NCI-H2196 (cell line): Measurements from ENCODE around the gene EIF2A.
"Not testable (repeated sequence)": the region's sequence is repeated elsewhere in the genome, so short reads cannot be mapped to it uniquely, and the experiment has no call there.

Source experiments
- DNase-seq: peaks from one replicate; lab custom pipeline; 2025; ENCODE audit not compliant: unreplicated experiment; lab: John Stamatoyannopoulos, UW

Gene EIF2A

DNA sequence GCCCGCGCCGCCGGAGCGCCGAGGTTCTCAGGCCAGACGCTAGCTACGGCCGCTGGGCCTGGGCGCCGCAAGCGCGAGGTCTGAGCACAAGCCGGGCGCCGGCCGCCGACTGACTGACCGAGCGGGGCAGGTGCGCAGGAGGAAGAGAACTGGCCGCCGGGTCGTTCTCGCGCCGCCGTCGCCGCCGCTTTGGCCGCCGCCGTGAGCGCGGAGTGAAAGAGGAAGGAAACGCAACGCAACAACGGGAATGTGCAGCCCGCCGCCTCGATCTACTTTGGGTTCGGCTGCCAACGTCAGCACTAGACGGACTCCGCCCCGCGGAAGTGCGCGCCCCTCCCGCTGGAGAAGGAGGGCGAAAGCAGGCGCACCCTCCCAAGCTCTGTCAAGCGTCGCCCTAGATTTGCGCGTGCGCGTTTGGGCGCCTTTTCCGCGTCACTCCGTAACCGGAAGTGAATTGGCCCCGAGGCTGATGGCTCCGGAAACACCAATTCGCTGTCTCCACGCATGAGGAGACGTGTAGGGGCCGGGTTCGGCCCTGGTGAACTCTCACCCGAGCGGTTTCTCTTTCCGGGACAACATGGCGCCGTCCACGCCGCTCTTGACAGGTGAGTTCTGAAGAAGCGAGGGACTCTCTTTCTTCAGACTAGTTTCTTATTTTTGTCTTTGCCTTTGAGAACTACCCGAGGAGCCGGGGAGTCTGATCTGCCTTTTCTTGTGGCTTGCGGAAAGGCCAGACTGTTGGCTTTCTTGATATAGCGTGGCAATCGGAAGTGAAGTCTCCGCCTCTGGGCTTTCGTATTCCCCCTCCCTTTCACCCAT, at the start of gene EIF2A, which contains the start of gene SERP1:
TSS of gene EIF2A (plus strand) at position 562 of the 819 bp plus-strand sequence. CDS start at position 578, 16 bp downstream.
TSS of gene SERP1 (minus strand) at position 271 of the 819 bp plus-strand sequence. CDS start 361 bp downstream, outside the sequence.
- peak; percentile 100 for DNase-seq

DNA sequence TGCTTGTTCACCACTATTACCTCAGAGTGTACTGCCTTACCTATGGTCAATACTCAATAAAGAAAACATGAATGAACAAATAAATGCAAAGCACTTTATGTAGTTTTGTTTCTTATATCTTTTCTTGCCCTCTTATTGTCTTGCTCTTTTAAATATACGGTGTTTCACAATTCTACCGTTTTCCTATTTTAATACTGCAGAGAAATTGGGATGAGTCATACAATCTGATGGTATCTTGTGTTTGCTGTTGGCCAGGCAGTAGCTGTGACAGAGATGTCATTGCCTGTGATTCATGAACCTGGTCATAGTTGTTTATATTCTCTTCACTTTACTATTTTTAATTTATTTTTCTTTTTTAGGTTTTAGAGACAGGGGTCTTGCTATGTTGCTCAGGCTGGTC, 48.6 kb upstream of the EIF2A start:
- DNase-seq = no peak

DNA sequence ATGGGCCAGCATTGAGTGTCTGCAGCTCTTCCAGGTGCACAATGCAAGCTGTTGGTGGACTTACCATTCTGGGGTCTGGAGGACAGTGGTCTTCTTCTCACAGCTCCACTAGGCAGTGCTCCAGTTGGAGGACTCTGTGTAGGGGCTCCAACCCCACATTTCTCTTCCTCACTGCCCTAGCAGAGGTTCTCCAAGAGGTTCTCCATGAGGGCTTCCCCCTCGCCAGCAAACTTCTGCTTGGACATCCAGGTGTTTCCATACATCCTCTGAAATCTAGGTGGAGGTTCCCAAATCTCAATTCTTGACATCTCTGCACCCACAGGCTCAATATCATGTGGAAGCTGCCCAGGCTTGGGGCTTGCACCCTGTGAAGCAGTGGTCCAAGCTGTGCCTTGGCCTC, 45.6 kb upstream of the EIF2A start:
- not testable (repeated sequence) for DNase-seq

DNA sequence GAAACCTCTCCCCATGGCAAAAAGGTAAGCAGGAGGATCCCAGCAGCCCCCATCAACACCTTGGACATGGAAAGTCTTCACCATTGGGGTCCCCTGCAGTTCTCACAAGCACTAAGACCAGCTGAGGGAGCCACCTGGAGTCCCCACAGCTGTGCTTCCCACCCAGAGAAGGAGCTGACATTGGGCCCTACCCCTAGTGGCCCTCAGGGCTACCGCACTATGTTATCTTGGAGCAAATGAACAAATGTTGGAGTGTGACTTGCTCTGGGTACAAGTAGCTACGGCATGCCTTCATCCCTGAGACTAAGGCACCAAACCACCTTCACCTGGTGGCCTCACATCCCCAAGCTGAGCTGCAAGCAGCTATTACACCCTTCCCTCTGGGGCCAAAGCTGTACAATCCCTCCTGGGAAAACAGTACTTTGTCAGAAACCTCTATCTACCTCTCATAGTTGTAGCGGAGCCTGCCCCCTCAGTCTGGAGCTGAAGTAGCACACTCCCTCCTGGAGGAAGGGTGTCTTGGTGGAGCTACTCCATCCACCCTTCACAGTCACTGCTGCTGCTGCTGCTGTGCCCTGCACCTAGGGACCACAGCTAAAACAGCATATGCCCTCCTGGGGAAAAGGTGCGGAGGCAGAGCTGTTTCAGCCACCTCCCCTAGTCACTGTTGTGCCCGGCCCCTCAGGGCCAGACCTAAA, 43.0 kb upstream of the EIF2A start:
- DNase-seq = no peak

DNA sequence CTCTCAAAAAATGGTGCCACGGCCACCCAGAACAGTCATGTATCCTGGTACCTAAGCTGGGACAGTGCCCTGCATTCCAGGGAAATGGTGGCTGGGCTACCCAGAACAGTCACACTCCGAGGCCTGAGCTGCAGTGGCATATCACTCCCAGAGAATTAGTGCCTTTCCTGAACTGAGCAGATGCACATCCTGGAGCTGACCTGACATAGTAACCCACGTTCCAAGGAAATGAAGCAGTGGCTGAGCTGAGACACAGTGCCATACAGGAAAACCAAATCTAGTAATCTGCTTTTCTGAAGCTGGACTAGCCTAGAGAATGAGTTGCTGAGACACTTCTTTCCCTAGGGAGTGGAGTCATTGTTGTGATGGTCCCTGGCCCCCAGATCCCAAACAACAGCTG, 42.1 kb upstream of the EIF2A start:
- no peak for DNase-seq

DNA sequence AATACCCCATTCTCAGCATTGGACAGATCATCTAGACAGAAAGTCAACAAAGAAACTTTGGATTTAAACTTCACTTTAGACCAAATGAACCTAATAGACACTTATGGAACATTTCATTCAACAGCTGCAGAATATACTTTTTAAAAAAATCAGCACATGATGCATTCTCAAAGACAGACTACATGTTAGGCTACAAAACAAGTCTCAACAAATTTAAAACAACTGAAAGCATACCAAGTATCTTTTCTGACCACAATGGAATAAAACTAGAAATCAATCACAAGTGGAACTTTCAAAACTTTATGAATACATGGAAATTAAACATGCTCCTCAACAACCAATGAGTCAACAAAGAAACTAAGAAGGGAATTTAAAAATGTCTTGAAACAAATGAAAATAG, 38.2 kb upstream of the EIF2A start:
- DNase-seq = no peak

DNA sequence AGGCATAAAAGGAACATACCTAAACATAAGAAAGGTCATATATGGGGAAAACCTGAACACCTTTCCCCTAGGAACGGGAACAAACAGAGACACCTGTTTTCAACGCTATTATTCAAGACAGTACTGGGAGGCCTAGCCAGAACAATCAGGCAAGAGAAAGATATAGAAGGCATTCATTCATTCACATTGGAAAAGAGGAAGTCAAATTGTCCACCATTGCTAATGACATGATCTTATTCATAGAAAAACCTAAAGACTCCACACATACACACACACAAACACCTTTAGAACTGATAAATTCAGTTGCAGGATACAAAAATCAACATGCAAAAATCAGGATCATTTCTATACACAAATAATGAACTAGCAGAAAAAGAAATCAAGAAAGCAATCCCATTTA, 36.8 kb upstream of the EIF2A start:
- no peak for DNase-seq

DNA sequence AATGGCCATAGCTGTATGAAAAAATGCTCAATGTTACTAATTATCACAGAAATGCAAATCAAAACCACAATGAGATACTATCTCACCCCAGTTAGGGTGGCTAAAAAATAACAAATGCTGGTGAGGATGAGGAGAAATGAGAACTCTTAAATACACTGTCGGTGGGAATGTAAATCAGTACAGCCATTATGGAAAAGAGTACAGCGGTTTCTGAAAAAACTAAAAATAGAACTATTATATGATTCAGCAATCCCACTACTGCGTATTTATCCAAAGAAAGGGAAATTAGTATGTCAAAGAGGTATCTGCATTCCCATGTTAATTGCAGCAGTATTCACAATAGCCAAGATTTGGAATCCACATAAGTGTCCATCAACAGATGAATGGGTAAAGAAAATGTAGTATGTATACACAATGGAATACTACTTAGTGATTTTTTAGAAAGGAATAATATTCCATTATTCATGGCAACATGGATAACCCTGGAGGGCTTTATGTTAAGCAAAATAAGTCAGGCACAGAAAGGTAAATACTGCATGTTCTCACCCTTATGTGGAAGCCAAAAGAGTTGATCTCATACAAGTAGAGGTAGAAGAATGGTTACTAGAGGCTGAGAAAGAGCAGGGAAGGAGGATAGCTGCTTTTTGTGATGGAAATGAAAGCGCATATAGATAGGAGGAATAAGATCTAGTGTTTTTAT, 35.3 kb upstream of the EIF2A start:
- DNase-seq = no peak

DNA sequence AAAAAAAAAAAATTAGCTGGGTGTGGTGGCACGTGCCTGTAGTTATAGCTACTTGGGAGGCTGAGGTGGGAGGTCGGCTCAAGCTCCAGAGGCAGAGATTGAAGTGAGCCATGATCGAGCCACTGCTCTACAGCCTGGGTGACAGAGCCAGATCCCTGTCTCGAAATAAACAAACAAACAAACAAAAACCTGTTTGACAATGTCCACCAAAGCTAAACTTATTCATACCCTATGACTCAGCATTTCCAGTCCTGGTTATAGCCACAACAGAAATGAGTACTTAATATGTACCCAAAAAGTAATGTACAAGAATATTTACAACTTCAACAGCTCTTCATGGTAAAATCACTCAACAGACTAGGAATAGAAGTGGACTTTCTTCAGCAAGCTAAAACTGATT, 31.4 kb upstream of the EIF2A start:
- DNase-seq = no peak

DNA sequence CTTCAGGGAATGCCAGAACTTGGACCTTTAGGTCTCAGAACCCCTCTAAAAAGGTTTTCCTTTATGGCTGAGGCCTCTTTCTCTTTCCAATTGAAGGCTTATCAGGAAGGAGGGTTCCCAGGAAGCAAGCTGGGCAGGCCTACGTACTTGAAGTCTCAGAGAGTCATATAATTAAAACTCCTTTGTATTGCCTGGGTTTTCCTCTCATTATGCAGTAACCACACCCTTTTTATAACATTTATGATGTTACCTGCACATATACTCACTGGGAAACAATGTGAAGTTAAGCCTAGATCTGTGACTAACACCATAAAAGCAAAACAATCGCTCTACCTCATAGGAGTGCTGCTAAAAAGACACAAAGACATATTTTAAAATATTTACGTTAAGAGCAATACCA, 27.6 kb upstream of the EIF2A start:
- DNase-seq = no peak

DNA sequence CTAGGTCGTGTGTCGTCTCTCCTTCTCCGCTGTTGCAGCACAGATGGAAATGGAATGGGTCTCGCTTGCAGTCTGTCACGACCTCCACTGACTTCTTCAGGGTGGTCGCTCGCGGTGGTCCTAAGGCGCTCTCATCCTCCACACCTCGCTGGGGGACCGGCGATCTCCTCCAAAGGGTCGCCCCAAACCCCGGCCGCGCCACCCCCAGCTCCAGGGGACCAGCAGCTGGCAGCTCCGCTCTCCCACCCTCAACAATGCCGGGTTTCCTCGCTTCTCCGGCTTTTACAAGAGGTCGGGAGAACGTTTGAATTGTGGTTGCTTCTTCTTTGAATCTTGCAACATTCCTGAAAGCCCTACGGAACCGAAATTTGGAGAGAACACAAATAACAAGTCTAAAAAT, 26.2 kb upstream of the EIF2A start:
- no peak for DNase-seq

DNA sequence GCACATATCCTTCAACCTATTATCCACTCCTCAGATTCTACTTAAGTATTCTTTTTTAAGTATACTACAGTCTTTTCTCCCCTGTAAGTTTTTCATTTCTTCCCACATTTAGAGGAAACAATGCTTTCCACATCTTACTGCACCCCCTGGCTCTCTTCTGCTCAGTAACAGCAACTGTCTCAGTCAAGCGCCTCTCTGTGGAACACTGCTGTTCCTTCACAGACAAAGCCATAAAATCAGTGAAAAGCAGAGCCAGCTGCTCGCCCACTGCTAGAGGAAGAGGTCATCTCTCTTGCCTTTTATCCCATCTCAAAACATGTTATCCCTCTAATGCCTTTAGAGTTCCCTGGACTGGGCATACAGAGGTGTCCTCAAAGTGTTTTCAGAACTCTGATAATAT, 25.1 kb upstream of the EIF2A start:
- no peak for DNase-seq

DNA sequence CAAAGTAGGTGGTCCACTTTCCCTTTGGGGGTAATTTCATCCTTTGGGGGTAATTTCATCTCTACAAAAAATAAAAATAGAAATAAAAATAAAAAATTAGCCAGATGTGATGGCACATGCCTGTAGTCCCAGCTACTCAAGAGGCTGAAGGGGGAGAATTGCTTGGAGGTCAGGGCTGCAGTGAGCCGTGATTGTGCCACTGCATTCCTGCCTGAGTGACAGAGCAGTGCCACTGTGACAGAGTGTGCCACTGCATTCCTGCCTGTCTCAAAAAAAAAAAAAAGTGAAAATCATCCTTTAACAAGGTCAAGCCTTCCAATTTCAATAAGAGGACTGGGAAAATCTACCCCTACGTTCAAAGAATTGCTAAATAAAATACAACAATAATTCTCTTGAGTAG, 23.0 kb upstream of the EIF2A start:
- DNase-seq = no peak

DNA sequence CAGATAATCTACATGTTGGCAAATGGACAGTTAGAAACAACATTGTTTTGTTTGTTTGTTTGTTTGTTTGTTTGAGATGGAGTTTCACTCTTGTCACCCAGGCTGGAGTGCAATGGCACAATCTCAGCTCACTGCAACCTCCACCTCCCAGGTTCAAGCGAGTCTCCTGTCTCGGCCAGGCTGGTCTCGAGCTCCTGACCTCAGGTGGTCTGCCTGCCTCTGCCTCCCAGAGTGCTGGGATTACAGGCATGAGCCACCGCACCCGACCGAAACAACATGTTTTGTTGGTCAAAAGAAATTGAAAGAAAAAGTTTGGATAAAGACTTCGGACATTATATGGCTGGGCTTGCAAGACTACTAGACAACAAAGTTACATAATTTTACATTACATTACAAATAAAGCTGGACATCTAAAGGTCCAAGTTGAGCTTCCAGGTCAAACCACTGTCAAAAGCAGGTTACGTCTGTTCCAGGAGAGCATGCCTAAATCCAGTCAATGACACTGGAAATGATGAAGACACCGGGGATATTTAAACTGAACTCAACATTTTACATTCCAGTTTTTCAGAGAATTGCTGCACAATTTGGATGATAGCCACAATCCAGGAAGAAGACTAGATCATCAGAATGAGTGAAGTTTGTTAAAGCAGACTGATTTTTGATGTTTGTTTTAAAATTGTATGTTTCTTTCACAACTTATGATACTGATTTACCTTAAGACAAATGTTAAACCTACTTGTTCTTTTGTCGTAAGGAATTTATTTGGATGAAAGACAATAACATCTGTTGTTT, 18.9 kb upstream of the EIF2A start:
- no peak for DNase-seq

DNA sequence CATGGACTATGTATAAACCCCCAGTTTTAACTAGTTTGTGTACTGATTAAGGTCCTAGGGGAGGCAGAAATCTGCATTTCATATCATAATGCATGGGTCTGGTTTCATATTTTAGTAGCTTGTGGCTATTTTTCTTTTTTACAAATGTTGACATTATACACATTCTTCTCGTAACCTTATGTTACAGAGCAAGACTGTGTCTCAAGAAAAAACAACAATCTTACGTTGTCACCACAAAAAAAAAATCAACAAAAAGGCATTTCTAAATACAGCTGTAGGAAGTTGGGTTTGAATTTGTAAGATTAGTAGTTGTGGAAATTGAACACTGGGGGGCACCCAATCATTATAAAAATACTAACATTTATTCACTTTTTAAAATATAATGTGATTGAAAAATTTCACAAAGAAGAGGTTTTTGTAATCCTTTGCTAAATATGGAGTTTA, 18.2 kb upstream of the EIF2A start:
- DNase-seq = peak; percentile 19

DNA sequence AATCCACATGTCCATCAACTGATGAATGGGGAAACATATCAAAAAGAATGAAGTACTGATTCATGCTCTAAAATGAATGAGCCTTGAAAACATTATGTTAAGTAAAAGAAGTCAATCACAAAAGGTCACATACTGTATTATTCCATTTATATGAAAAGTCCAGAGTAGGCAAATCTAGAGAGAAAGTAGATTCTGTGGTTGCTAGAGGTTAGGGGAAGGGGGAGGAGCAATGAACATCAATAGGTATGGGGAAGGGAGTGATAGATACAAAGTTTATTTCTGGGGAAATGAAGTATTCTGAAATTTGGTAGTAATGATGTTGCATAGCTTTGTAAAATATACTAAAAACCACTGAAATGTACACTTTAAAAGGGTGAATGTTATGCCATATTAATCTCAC, 14.8 kb upstream of the EIF2A start:
- no peak for DNase-seq

DNA sequence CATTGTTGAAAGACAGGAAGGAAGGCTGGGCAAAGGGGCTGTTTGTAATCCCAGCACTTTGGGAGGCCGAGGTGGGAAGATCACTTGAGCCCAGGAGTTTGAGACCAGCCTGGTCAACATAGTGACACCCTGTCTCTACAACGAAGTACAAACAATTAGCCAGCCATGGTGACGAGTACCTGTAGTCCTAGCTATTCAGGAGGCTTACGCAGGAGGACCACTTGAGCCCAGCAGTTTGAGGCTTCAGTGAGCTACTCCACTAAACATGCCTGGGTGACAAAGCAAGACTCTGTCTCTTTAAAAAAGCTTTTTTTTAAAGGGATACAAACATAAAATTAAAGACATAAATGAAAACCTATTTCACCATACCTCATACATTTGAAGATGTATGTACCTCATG, 11.4 kb upstream of the EIF2A start:
- no peak for DNase-seq

DNA sequence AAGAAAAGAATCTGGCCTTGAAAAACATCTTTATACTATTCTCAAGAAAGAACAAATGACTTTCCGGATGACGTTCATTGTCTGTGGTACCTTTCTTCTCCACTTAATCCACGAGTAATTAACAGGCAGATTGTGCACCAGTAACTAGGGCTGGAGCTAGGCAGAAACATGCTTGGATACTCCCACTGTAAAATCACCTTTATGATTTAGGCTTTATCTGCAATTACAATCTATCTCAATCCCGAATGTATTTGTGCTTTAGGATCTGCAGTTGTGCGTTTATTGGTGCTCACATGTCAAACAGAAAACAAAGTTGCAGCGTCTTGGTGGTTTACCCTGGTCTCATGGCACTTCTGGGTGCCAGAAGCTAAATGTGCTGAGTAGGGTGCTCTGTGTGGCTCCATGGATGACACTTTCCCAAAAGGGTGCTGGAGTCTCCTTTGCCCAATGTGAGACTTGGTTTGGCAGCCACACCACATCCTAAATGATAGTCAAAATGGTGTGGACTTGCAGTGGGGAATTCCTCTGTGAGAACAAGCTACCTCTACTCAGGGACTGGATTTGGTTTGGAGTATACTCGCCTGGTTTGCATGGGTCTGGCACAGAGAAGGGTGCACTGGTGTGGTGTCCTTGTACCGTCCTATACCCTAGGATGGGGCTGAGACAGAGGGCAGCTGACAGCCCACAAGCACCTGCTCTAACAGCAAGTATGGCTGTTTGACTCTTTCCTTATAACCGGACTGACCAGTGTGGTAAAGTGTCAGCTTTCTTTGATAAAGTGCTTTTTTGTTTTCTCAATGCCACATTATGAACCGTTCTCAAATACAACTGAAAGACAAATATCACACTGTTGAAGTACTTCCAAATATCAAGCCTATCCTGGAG, 8.0 kb upstream of the EIF2A start:
- DNase-seq = peak; percentile 20

DNA sequence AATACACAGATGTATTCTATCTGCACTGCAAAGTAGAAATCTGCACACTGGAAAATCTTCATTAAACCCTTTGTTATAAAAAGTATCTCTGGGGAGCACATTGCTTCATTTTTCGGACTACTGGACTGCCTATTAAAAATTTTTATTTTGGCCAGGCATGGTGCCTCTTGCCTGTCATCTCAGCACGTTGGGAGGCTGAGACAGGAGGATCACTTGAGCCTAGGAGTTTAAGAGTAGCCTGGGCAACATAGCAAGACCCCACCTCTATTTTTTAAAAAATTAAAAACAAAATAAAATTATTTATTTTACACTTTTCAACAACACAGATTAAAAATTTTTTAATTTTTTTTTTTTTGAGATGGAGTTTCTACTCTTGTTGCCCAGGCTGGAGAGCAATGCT, 6.3 kb upstream of the EIF2A start:
- DNase-seq = no peak

DNA sequence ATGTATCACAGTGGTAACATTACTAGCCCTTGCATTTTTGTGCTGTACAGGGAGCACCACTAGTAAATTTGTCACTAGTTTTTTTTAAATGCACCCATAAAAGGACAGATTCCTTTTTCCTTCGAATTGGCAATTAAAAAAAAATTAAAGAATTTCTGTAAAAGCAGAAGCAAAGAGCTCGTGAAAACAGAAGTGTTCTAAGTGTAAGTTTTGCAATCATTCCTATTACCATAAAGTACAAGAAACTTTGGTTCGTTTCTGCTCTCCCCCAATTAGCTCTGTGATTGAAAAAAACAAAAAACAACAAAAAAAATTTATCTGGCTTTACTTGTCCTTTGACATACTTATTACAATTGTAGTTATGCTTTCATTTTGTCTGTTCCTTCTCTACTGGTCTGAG, 5.6 kb upstream of the EIF2A start:
- DNase-seq = no peak
